HG03095 (cell line): Measurements from ENCODE around the gene MTCL1.

ENCODE experiments used
- ATAC-seq: cut with Tn5 transposase; IDR thresholded peaks from one replicate; pipeline ENCODE4 v1.9.1; 2021; ENCODE audit warnings: moderate library complexity; ENCODE audit not compliant: unreplicated experiment

The MTCL1 gene

DNA sequence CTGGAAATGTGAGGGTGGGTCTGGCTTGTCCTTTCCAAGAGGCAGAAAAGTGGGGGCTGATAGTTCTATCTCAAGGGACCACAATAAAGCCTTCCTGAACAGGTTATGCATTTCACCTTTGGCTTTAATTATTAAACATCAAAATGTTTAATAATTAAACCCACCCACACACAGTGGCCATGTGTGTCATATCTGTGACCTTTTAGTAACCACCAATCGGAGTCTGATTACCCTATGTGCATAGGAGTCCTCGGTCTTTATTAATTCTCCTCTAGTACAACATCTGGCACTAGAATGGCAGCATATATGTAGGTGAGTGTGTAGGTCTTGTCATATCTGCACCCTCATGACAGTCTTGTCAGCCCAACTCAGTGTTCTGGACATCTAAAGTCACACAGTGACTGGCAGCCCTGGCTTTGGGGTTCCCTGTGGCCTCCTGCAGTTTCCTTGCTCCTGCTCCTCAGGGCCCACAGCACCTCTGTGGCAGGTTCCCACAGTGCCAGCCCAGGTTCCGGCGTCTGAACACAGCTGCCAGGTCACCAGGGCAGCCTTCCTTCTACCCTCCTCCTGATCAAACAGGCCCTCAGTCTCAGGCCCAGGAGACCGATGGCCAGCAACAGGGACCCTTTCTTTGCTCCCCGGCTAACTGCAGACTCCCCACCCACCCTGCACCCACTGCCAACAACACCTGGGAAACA is 100.9 kb downstream of the MTCL1 start:
- ATAC-seq: no peak

- no peak for ATAC-seq
These were observed 101.6 kb downstream of the MTCL1 start for GRCh38 chr18:8806798-8807487.

GRCh38 chr18:8807488-8807805 is 102.1 kb downstream of the MTCL1 start:
- no peak for ATAC-seq

- ATAC-seq: no peak
These were observed 102.6 kb downstream of the MTCL1 start for GRCh38 chr18:8808001-8808400.

DNA sequence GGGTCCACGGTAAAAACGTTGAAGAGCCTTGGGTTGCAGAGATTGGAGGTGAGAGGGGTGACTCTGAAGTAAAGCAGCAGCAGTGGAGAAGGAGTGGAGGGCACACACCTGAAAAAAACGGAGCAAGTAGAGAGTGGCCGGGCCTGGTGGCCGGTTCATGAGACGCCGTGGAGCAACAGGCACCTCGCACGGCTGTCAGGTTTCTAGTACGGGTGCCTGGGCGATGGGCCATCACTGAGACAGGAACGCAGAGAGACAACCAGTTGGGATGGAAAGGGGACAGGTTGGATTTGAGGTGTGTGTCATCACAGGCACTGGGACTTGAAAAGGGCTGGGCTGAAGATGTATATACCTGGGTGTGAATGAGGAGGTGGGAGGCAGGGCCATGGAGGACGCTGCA is 104.2 kb downstream of the MTCL1 start:
- ATAC-seq: no peak

GRCh38 chr18:8810157-8810556 is 104.8 kb downstream of the MTCL1 start:
- ATAC-seq: no peak

DNA sequence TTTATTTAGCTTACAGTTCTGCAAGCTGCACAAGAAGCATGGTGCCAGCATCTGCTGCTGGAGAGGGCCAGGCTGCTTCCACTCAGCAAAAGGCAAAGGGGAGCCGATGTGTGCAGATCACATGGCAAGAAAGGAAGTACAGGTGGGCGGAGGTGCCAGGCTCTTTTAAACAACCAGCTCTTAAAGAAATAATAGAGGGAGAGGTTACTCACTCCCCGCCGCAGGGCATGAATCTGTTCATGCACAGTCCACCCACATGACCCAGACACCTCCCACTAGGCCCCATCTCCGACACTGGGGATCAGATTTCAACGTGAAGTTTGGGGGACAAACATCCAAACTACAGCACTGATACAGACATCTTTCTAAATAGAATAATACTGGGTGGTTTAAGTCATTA is 105.8 kb downstream of the MTCL1 start:
- ATAC-seq: no peak

DNA sequence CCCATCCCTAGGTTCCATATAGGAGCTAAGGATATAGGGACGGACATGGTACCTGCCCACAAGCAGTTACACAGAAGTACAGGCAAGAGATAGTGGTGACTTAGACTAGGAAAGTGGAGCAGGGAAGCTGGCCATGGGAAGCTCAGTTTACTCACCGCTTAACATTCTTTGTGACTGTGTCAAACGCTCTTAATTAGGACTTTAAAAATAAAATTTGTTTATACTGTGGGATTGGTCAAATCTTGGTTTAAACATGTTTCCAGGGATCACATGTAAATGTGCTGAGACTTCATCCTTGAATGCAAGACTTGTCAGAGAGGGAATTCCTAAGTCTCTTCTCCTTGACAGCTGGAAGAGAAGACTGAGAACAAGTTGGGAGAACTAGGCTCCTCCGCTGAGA is 107.3 kb downstream of the MTCL1 start:
- ATAC-seq: no peak

DNA sequence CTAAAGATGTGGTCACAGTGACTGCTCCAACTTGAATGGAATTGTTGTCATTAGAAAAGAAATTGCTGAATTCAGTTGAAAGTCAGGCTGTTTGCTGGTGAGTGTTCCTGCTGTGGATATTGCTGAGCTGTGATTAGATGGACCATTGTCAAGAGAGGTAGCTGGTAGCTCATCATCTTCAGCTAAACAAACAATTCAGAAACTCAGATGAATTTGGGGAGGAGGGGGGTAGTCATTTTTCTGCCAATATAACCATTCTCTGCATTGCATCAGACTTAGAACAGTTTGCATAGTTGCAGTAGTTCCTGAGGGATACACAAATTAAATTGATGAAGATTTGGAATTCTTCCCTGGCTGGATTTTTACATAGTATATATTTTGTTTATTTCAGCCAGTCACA is 108.3 kb downstream of the MTCL1 start:
- ATAC-seq: no peak

DNA sequence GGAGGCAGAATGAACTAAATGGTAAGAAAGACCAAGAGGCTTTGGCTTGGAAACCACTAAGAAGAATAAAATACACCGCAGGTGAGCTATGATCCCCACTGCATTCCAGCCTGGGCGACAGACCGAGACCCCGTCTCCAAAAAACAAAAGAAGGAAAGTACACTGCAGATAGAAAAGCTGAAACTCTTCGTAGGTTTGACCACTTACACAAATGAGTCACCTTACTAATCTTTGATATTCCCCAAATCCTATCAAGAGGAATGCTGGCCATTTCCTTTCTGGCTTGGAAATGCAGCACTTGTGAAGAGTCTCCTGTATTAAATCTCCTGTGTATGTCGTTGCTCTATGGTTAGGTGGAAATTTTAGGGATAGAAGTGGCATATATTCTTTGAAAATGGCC is 108.8 kb downstream of the MTCL1 start:
- no peak for ATAC-seq

DNA sequence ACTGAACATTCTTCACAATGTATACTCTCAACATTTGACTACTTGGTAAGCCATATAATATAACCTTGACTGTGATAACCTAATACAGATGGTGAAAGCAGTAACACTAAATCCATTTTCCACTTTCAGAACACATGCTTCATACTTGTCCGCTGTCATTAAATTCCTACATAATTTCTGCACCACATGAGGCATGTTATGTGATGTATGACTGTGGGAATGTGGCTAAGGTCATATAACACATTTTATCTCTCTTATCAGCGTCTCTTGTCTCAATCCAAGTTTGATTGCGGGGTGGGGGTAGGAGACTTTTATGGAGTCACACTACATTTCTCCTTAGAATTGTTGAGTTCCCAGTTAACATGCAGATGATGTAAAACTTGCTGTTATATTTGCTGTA is 110.9 kb downstream of the MTCL1 start:
- ATAC-seq: no peak

DNA sequence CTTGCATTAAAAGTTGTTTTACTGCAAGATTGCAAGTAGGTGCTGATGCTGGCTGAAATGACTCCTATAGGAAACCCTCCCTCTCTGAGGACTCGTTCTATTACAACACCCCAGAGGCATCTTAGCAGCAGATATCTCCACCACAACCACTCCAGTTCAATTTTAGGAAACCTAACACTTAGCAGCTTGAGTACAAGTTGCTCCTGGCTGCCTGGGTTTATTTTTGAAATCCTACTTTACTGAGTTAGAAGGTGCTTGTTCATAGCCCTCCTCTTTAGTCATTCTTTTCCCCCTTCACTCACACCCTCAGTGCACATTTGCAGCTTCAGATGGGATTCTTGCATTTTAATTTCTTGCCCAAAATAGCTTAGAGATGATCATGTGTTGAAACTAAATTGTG is 111.5 kb downstream of the MTCL1 start:
- no peak for ATAC-seq

DNA sequence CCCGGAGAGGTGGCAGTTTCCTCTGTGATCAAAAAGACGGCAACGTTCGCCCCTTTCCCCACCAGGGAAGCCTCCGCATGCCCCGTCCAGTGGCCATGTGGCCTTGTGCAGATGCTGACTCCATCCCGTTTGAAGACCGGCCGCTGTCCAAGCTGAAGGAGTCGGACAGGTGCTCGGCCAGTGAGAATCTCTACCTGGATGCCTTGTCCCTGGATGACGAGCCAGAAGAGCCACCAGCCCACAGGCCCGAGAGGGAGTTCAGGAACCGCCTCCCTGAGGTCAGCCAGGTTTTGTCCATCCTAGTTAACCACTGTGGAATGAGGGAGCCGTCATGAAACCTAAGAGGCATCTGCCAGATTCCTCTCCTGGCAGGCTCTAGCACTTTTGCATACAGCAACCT is 113.6 kb downstream of the MTCL1 start:
- no peak for ATAC-seq

DNA sequence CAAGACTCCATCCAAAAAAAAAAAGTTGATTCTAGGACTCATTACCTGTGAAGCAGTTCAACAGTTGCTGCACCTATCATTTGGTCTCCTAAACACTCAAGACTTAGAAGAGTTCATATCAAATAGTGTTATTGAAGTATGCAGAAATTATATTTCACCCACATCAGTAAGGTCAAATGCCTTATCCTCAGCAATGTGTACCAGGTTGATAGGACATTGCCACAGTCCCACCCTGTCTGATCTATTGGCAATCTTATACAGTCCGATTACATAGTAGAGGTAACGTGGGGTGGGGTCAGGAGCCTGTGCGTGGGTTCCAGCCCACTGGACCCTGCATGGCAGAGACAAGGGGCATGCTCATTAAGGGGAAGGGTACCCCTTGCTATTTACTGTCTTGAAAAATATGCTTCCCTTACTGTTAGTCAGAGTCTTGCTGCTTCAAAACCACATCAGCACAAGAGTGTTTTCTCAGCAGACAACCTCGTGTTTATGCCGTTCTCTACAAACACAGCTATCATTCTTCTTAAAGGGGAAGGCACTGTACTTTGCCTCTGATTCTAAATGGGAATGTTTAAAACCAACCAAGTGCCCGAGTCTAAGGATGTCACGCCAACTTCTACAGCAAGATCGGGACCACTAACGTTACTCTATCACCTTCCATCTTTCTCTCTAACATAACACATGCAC is 115.2 kb downstream of the MTCL1 start:
- ATAC-seq: no peak

DNA sequence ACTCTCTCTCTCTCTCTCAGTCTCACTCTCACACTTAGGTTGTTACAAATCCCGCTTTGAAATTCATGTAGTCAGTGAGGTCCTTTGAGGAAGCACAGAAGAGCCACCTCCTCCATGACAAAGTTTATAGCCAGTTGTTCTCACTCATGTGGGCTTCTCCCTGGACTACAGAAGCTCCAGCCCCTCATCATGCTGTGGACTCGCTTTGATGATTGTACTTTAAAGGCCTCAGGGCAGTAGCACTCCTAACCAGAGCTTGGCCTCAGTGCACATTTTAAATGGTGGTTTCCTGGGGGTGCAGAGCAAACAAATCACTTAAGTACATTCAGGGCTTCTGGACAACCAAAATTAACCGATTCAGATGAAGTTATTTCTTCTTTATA is 115.7 kb downstream of the MTCL1 start:
- ATAC-seq: no peak

GRCh38 chr18:8821531-8821930 is 116.2 kb downstream of the MTCL1 start:
- no peak for ATAC-seq

DNA sequence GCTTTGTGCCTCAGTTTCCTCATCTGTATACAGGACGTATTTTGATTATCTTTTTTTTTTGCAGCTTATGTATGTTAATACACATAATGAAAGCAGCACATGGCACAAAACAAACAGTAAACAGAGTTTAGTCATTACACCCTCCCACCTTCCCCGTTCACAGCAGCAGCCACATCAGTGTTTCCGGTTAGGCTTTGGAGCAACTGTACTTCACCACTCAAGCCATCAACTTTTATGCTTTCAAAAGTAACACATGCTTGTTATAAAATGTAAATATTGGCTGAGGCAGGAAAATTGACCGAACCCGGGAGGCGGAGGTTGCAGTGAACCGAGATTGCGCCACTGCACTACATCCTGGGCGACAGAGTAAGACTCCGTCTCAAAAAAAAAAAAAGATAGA is 117.3 kb downstream of the MTCL1 start:
- ATAC-seq: no peak

- ATAC-seq: no peak
These were observed 118.2 kb downstream of the MTCL1 start for GRCh38 chr18:8823530-8823929.

GRCh38 chr18:8824846-8825245 is 119.5 kb downstream of the MTCL1 start:
- no peak for ATAC-seq

DNA sequence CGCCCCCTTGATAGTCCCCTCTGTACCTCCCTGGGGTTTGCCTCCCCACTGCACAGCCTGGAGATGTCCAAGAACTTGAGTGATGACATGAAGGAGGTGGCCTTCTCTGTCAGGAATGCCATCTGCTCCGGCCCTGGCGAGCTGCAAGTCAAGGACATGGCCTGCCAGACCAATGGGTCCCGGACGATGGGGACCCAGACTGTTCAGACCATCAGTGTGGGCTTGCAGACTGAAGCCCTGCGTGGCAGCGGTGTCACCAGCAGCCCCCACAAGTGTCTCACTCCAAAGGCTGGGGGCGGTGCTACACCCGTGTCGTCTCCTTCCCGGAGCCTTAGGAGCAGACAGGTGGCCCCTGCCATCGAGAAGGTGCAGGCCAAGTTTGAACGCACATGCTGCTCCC is 119.9 kb downstream of the MTCL1 start:
- ATAC-seq: no peak

GRCh38 chr18:8825729-8826375 is 120.5 kb downstream of the MTCL1 start:
- ATAC-seq: no peak

GRCh38 chr18:8826514-8826913 is 121.2 kb downstream of the MTCL1 start:
- ATAC-seq: no peak
